ENCODE data around the gene FAM53B. TPM values are rescaled to one million over a fixed set of nuclear protein-coding genes. Genes with fewer than 3 reads are reported as not detected.

The FAM53B gene
- total RNA-seq, 4 donors from 2014 or later, result 140 to 253 (median 192) TPM

DNA sequence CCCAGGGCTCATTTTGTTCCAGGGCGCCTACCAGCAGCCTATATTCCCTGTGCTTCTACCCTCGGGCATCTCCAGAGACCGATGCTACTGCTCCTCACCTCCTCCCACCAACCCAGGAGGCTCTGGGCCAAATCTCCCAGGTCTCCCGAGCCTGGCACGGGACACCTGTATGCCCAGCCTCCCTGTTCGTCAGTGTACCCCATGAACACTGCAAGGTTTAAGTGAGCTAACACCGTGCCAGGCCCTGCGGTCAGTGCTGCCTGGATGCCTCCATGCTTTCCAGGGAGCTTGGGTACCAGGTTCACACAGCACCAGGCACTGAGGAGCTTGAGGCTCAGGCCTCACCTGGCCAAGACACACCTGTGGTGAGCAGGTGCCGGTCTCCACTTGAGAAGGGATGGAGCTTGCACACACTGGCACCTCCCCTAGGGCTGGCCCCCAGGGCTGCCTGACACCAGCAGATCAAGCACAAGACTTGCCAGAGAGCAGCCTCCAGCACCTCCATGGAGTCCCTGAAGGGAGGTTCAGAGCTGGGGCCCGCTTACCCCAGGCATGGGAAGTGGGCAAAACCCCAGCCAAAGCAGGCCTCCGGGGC is 80.3 kb downstream of the FAM53B start:
- Histone ChIP-seq H3K27ac (peak overlapping the region in 1 of 4 donors; percentile 18), H3K4me3 (no peak overlapping the region), H3K27me3 (no peaks in the 10 kb centered on the region), H3K9me3 (no peaks in the 10 kb centered on the region), H3K4me1 (peaks cover 48 to 67% of the 10 kb centered on the region in 2 donors), H3K36me3 (no peaks in the 10 kb centered on the region)
- ATAC-seq, result no peak
- no peak for DNase-seq
- intact Hi-C loops (cut with DNase I; ENCODE audit: low total_unique reads) (no loop called here), in situ Hi-C loops (cut with MboI; ENCODE audit: low sequenced_read_pairs in 4 of 4) (no loop called here)
- TF ChIP-seq, protein P1, sequence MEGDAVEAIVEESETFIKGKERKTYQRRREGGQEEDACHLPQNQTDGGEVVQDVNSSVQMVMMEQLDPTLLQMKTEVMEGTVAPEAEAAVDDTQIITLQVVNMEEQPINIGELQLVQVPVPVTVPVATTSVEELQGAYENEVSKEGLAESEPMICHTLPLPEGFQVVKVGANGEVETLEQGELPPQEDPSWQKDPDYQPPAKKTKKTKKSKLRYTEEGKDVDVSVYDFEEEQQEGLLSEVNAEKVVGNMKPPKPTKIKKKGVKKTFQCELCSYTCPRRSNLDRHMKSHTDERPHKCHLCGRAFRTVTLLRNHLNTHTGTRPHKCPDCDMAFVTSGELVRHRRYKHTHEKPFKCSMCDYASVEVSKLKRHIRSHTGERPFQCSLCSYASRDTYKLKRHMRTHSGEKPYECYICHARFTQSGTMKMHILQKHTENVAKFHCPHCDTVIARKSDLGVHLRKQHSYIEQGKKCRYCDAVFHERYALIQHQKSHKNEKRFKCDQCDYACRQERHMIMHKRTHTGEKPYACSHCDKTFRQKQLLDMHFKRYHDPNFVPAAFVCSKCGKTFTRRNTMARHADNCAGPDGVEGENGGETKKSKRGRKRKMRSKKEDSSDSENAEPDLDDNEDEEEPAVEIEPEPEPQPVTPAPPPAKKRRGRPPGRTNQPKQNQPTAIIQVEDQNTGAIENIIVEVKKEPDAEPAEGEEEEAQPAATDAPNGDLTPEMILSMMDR (IDR thresholded peaks at IDR 0.05 in 4 of 5, conservative IDR thresholded peaks at IDR 0.05 in 1 of 5), result no peak
- no peak for TF ChIP-seq POLR2A (IDR thresholded peaks at IDR 0.05)

GRCh38 chr10:124663228-124663627 is 81.0 kb downstream of the FAM53B start:
- no peaks in the 10 kb centered on the region for H3K27me3 ChIP-seq
- H3K4me1 ChIP-seq, result peaks cover 48 to 60% of the 10 kb centered on the region in 2 donors
- no peaks in the 10 kb centered on the region for H3K36me3 ChIP-seq
- in situ Hi-C loops (cut with MboI; ENCODE audit: low sequenced_read_pairs in 4 of 4) (no loop called here), intact Hi-C loops (cut with DNase I; ENCODE audit: low total_unique reads) (no loop called here)
- H3K9me3 ChIP-seq, result no peaks in the 10 kb centered on the region
- no peak for DNase-seq
- peak overlapping the region in 1 of 4 donors; percentile 38 for H3K27ac ChIP-seq
- no peak for TF ChIP-seq POLR2A (IDR thresholded peaks at IDR 0.05)
- TF ChIP-seq, protein P1 (IDR thresholded peaks at IDR 0.05 in 4 of 5, conservative IDR thresholded peaks at IDR 0.05 in 1 of 5), result no peak
- no peak for ATAC-seq
- H3K4me3 ChIP-seq, result no peak overlapping the region

- intact Hi-C loops (cut with DNase I; ENCODE audit: low total_unique reads) (loop anchor here (2.0 kb wide), 1 partner anchor 21 kb away; no protein-coding TSS in a partner anchor), in situ Hi-C loops (cut with MboI; ENCODE audit: low sequenced_read_pairs in 4 of 4) (no loop called here)
- TF ChIP-seq, protein P1 (IDR thresholded peaks at IDR 0.05 in 4 of 5, conservative IDR thresholded peaks at IDR 0.05 in 1 of 5), result no peak
- Histone ChIP-seq H3K27ac (peak overlapping the region; percentile 57 to 79 (median 68)), H3K27me3 (no peaks in the 10 kb centered on the region), H3K4me1 (peaks cover 46 to 57% of the 10 kb centered on the region in 2 donors), H3K36me3 (no peaks in the 10 kb centered on the region), H3K9me3 (no peaks in the 10 kb centered on the region), H3K4me3 (no peak overlapping the region)
- DNase-seq, result no peak
- peak in 1 of 2 donors; percentile 13 for ATAC-seq
Observed at GRCh38 chr10:124661660-124662180, 82.5 kb downstream of the FAM53B start.

DNA sequence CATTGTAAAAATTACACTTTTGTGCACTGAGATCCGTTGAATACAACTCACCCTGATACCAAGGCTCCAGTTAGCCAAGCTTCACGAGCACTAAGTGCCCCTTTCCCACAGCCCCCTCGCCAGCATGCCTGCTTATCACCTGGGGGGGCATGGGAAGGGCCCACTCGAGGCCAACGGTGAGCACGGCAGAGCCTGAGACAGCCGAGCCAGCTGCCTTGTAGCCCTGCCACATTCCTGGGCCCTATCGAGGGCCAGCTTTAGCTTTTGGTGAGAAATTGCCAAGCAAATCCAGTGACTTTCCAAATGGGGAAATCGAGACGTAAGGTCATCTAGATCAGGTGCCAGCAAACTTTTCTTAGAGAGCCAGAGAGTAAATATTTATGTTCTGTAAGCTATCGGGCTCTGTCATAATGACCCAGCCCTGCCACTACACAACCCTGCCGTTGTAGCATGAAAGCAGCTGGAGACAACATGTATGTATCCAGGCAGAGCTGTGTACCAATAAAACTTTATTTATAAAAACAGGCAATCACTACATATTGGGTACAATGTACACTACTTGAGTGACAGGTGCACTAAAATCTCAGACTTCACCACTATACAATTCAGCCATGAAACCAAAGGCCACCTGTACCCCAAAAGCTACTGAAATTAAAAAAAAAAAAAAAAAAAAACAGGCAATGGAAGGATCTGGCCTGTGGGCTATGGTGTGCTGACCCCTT is 83.6 kb downstream of the FAM53B start:
- Histone ChIP-seq H3K27ac (peak overlapping the region; percentile 57 to 79 (median 68)), H3K27me3 (no peaks in the 10 kb centered on the region), H3K4me3 (no peak overlapping the region), H3K4me1 (peaks cover 43 to 48% of the 10 kb centered on the region in 2 donors), H3K9me3 (no peaks in the 10 kb centered on the region), H3K36me3 (no peaks in the 10 kb centered on the region)
- in situ Hi-C loops (cut with MboI; ENCODE audit: low sequenced_read_pairs in 4 of 4) (no loop called here), intact Hi-C loops (cut with DNase I; ENCODE audit: low total_unique reads) (loop anchor here (2.0 kb wide), 1 partner anchor 20 kb away; no protein-coding TSS in a partner anchor)
- no peak for TF ChIP-seq POLR2A (IDR thresholded peaks at IDR 0.05)
- TF ChIP-seq, protein P1 (IDR thresholded peaks at IDR 0.05 in 4 of 5, conservative IDR thresholded peaks at IDR 0.05 in 1 of 5), result no peak
- ATAC-seq (peak; percentile 34 to 62), DNase-seq (no peak)

Data from gastrocnemius medialis (tissue), 4 donors.